ENCODE data around the gene LRRC72. TPM values are rescaled to one million over a fixed set of nuclear protein-coding genes. Genes with fewer than 3 reads are reported as not detected.
"Not testable (repeated sequence)": the region's sequence is repeated elsewhere in the genome, so short reads cannot be mapped to it uniquely, and the experiment has no call there.

The LRRC72 gene
- total RNA-seq, 3 donors from 2014 or later, result not detected

DNA sequence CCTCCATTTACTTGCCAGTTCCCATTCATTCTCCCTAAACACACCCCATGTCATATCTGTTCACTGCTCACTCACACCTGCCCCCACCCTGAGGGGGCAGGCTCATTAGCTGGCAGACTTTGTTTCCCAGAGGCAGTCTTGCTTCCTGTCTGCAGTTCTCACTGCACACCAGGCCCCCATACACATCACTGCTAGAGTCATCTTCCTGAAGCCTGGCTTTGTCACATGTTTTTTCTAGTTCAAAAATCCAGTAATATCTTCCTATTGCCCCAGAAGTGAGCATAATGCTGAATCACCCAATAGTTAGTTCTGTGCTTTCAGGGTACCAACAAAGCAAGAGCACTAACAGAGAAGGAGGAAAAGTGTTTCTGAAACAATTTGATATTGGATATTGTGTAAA is 1.9 kb downstream of the LRRC72 start:
- Histone ChIP-seq H3K4me1 (no peaks in the 10 kb centered on the region), H3K9me3 (no peaks in the 10 kb centered on the region), H3K27ac (no peak overlapping the region), H3K4me3 (no peak overlapping the region), H3K27me3 (no peaks in the 10 kb centered on the region), H3K36me3 (no peaks in the 10 kb centered on the region)
- no peak for TF ChIP-seq CTCF (IDR thresholded peaks at IDR 0.05)
- TF ChIP-seq POLR2AphosphoS5 (IDR thresholded peaks at IDR 0.05), result no peak
- TF ChIP-seq POLR2A (IDR thresholded peaks at IDR 0.05), result no peak
- DNase-seq (ENCODE audit: low spot score in 2 of 2), result no peak
- intact Hi-C loops (cut with DNase I; ENCODE audit: low total_unique reads), result no loop called here

DNA sequence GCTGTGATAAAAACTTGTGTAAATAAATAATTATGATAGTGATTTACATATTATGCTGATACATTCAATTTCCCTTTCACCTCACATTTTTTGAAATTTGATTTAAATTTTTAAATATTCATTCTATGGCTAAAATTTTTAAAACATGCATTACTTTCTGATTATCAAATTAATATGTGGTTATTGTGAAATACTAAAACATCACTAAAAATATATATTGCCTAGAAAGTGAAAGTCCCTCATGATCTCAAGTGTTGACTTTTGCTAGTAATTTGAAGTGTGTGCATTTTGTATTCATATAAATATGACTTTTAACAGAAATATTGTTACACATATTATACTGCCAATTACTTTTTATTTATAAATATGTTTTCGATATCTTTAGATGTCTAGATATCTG is 3.1 kb downstream of the LRRC72 start:
- H3K9me3 ChIP-seq, result no peaks in the 10 kb centered on the region
- H3K36me3 ChIP-seq, result no peaks in the 10 kb centered on the region
- H3K4me1 ChIP-seq, result no peaks in the 10 kb centered on the region
- intact Hi-C loops (cut with DNase I; ENCODE audit: low total_unique reads), result no loop called here
- no peak for DNase-seq (ENCODE audit: low spot score in 2 of 2)
- H3K4me3 ChIP-seq, result no peak overlapping the region
- TF ChIP-seq POLR2AphosphoS5 (IDR thresholded peaks at IDR 0.05), result no peak
- no peak for TF ChIP-seq POLR2A (IDR thresholded peaks at IDR 0.05)
- TF ChIP-seq CTCF (IDR thresholded peaks at IDR 0.05), result no peak
- no peak overlapping the region for H3K27ac ChIP-seq
- no peaks in the 10 kb centered on the region for H3K27me3 ChIP-seq

GRCh38 chr7:16531707-16532106 is 5.1 kb downstream of the LRRC72 start:
- Histone ChIP-seq H3K9me3 (no peaks in the 10 kb centered on the region), H3K4me3 (no peak overlapping the region), H3K27ac (no peak overlapping the region), H3K36me3 (no peaks in the 10 kb centered on the region), H3K27me3 (no peaks in the 10 kb centered on the region), H3K4me1 (no peaks in the 10 kb centered on the region)
- no peak for TF ChIP-seq CTCF (IDR thresholded peaks at IDR 0.05)
- no peak for TF ChIP-seq POLR2A (IDR thresholded peaks at IDR 0.05)
- TF ChIP-seq POLR2AphosphoS5 (IDR thresholded peaks at IDR 0.05), result no peak
- intact Hi-C loops (cut with DNase I; ENCODE audit: low total_unique reads), result no loop called here
- no peak for DNase-seq (ENCODE audit: low spot score in 2 of 2)

DNA sequence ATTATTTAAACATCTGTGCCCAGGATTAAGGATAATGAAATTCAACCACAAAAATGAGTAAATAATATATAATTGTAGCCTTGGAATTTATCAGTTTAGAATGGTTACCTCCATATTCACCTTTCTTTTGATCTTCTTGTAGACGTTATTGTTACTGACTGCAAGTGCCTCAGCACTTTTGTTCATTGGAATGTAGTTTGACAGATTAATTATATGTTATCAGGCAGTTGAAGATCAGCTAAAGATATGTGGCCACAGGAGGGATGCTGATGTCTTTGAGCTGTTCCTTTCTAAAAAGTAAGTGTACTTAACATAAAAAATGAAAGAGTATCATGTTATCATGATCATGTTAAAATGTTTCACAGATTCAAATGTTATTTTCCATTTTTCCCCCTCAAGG is 5.6 kb downstream of the LRRC72 start:
- no peak overlapping the region for H3K27ac ChIP-seq
- intact Hi-C loops (cut with DNase I; ENCODE audit: low total_unique reads), result no loop called here
- H3K36me3 ChIP-seq, result no peaks in the 10 kb centered on the region
- H3K4me3 ChIP-seq, result no peak overlapping the region
- DNase-seq (ENCODE audit: low spot score in 2 of 2), result no peak
- no peaks in the 10 kb centered on the region for H3K27me3 ChIP-seq
- no peaks in the 10 kb centered on the region for H3K9me3 ChIP-seq
- TF ChIP-seq POLR2AphosphoS5 (IDR thresholded peaks at IDR 0.05) (no peak), POLR2A (IDR thresholded peaks at IDR 0.05) (no peak), CTCF (IDR thresholded peaks at IDR 0.05) (no peak)
- no peaks in the 10 kb centered on the region for H3K4me1 ChIP-seq

DNA sequence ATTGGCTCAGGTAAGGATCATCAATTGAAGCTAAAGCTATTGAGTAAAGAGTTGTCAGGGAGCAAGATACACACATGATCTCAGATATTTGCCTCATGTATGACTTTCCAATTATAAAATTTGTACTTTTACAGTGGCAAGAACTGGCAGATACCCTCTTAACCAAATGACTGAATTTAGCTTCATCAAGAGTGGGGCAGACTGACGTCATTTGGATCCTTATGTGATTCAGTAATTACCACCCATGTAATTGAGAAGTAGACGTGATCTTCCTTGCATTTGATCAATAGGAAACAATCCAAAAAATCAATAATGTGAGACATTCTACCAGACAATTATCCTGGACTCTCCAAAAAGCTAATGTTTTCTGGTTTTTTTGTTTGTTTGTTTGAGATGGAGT is 8.9 kb downstream of the LRRC72 start:
- DNase-seq (ENCODE audit: low spot score in 2 of 2), result no peak
- no peak overlapping the region for H3K27ac ChIP-seq
- no peak for TF ChIP-seq POLR2AphosphoS5 (IDR thresholded peaks at IDR 0.05)
- TF ChIP-seq CTCF (IDR thresholded peaks at IDR 0.05), result no peak
- no peak for TF ChIP-seq POLR2A (IDR thresholded peaks at IDR 0.05)
- H3K36me3 ChIP-seq, result no peaks in the 10 kb centered on the region
- no peaks in the 10 kb centered on the region for H3K4me1 ChIP-seq
- H3K4me3 ChIP-seq, result no peak overlapping the region
- intact Hi-C loops (cut with DNase I; ENCODE audit: low total_unique reads), result no loop called here
- no peaks in the 10 kb centered on the region for H3K9me3 ChIP-seq
- no peaks in the 10 kb centered on the region for H3K27me3 ChIP-seq

DNA sequence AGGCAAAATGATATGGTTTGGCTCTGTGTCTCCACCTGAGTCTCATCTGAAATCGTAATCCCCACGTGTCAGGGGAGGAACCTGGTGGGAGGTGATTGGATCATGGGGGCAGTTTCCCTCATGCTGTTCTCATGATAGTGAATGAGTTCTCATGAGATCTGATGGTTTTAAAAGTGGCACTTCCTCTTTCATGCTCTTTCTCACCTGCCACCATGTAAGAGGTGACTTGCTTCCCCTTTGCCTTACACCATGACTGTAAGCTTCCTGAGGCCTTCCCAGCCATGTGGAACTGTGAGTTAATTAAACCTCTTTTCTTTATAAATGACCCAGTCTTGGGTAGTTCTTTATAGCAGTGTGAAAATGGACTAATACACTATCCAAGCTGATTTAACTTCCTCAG is 13.9 kb downstream of the LRRC72 start:
- DNase-seq (ENCODE audit: low spot score in 2 of 2); intact Hi-C loops (cut with DNase I; ENCODE audit: low total_unique reads); H3K4me1 ChIP-seq; H3K9me3 ChIP-seq; H3K36me3 ChIP-seq; H3K27me3 ChIP-seq; H3K4me3 ChIP-seq; H3K27ac ChIP-seq: not testable (repeated sequence)

All from breast epithelium (tissue), 4 donors.